H9 (cell line): ENCODE data around the gene PTN. TPM values are rescaled to one million over a fixed set of nuclear protein-coding genes. Genes with fewer than 3 reads are reported as not detected.

Source experiments
- DNase-seq: peaks from one replicate; pipeline ENCODE4 v3.0.0-alpha.2; 2017
- H2AFZ ChIP-seq: one replicate; pipeline ENCODE4 v1.6.1; 2013; ENCODE audit warnings: mild to moderate bottlenecking, low read length, control low read depth, moderate library complexity
- H2AK5ac ChIP-seq: 2 replicates; pipeline ENCODE4 v1.6.1; 2013; ENCODE audit warnings: low read length, control low read depth, mixed read lengths; ENCODE audit not compliant: insufficient read length
- H2BK120ac ChIP-seq: one replicate; pipeline ENCODE4 v1.6.1; 2013; ENCODE audit warnings: low read depth, mild to moderate bottlenecking, low read length, control low read depth, inconsistent platforms; ENCODE audit not compliant: poor library complexity, severe bottlenecking
- H2BK12ac ChIP-seq: 2 replicates; pipeline ENCODE4 v1.6.1; 2013; ENCODE audit warnings: low read length, control low read depth, mixed read lengths, low read depth; ENCODE audit not compliant: insufficient read length
- H2BK15ac ChIP-seq: 2 replicates; pipeline ENCODE4 v1.6.1; 2013; ENCODE audit warnings: low read depth, low read length, control low read depth
- H2BK20ac ChIP-seq: one replicate; pipeline ENCODE4 v1.6.1; 2013; ENCODE audit warnings: low read depth, mild to moderate bottlenecking, low read length, control low read depth, inconsistent platforms; ENCODE audit not compliant: poor library complexity, severe bottlenecking
- H2BK5ac ChIP-seq: 2 replicates; pipeline ENCODE4 v1.6.1; 2013; ENCODE audit warnings: low read length, control low read depth, mixed read lengths; ENCODE audit not compliant: insufficient read length
- H3K14ac ChIP-seq: 2 replicates; pipeline ENCODE4 v1.6.1; 2013; ENCODE audit warnings: low read length, control low read depth; ENCODE audit not compliant: insufficient read depth
- H3K18ac ChIP-seq: 2 replicates; pipeline ENCODE4 v1.6.1; 2013; ENCODE audit warnings: low read depth, mild to moderate bottlenecking, mixed read lengths, low read length, control low read depth; ENCODE audit not compliant: insufficient read length
- H3K23ac ChIP-seq: 2 replicates; pipeline ENCODE4 v1.6.1; 2013; ENCODE audit warnings: low read length, control low read depth, mixed read lengths, low read depth; ENCODE audit not compliant: insufficient read length
- H3K23me2 ChIP-seq: 2 replicates; pipeline ENCODE4 v1.6.1; 2013; ENCODE audit warnings: low read depth, mild to moderate bottlenecking, mixed read lengths, low read length, control low read depth; ENCODE audit not compliant: insufficient read length, poor library complexity, severe bottlenecking
- H3K27ac ChIP-seq: 2 replicates; pipeline ENCODE4 v1.5.1; 2013; ENCODE audit warnings: low read length, control low read depth, mixed read lengths, low read depth; ENCODE audit not compliant: insufficient read length
- H3K27me3 ChIP-seq: 2 replicates; pipeline ENCODE4 v1.6.1; 2013; ENCODE audit warnings: low read length, control low read depth, inconsistent platforms; ENCODE audit not compliant: insufficient read depth
- H3K4ac ChIP-seq: 2 replicates; pipeline ENCODE4 v1.6.1; 2013; ENCODE audit warnings: low read depth, mild to moderate bottlenecking, control low read depth, inconsistent platforms, low read length, moderate library complexity
- H3K4me1 ChIP-seq: 2 replicates; pipeline ENCODE4 v1.6.1; 2013; ENCODE audit warnings: low read length, control low read depth, inconsistent platforms; ENCODE audit not compliant: insufficient read depth
- H3K4me2 ChIP-seq: 2 replicates; pipeline ENCODE4 v1.6.1; 2013; ENCODE audit warnings: low read length, control low read depth, mixed read lengths; ENCODE audit not compliant: insufficient read length, insufficient read depth
- H3K56ac ChIP-seq: 2 replicates; pipeline ENCODE4 v1.6.1; 2013; ENCODE audit warnings: low read depth, mild to moderate bottlenecking, mixed read lengths, low read length, control low read depth; ENCODE audit not compliant: insufficient read length
- H3K79me1 ChIP-seq: 2 replicates; pipeline ENCODE4 v1.6.1; 2013; ENCODE audit warnings: low read depth, mild to moderate bottlenecking, moderate library complexity, low read length, control low read depth, inconsistent platforms; ENCODE audit not compliant: insufficient read depth, poor library complexity, severe bottlenecking
- H3K79me2 ChIP-seq: 2 replicates; pipeline ENCODE4 v1.6.1; 2013; ENCODE audit warnings: low read length, control low read depth, inconsistent platforms; ENCODE audit not compliant: insufficient read depth
- H3K9ac ChIP-seq: 2 replicates; pipeline ENCODE4 v1.6.1; 2013; ENCODE audit warnings: low read length, control low read depth, mixed read lengths; ENCODE audit not compliant: insufficient read length; ENCODE audit errors: extremely low read depth
- H3K9me3 ChIP-seq: one replicate; pipeline ENCODE4 v1.6.1; 2013; ENCODE audit warnings: low read depth, low read length, inconsistent platforms; ENCODE audit not compliant: control insufficient read depth
- H3T11ph ChIP-seq: one replicate; pipeline ENCODE4 v1.6.1; 2013; ENCODE audit warnings: mild to moderate bottlenecking, low read length, control low read depth, inconsistent platforms
- H4K20me1 ChIP-seq: one replicate; pipeline ENCODE4 v1.6.1; 2013; ENCODE audit not compliant: control insufficient read depth, insufficient read length, insufficient read depth
- H4K5ac ChIP-seq: 2 replicates; pipeline ENCODE4 v1.6.1; 2013; ENCODE audit warnings: low read depth, mild to moderate bottlenecking, mixed read lengths, low read length, control low read depth; ENCODE audit not compliant: insufficient read length
- H4K8ac ChIP-seq: replicated peaks from 2 replicates; pipeline ENCODE4 v1.6.1; 2013; ENCODE audit warnings: low read length, control low read depth, mixed read lengths, low read depth; ENCODE audit not compliant: insufficient read length
- H4K91ac ChIP-seq: 2 replicates; pipeline ENCODE4 v1.6.1; 2013; ENCODE audit warnings: low read depth, mild to moderate bottlenecking, moderate library complexity, mixed read lengths, low read length, control low read depth; ENCODE audit not compliant: insufficient read length
- H3K27ac Mint-ChIP-seq, 3 experiments: 2 replicates in 2 of 3; 3 replicates in 1 of 3; pipeline ENCODE4 v1.8.0; 2020 to 2021; ENCODE audit warnings: mixed read lengths in 3 of 3, mild to moderate bottlenecking in 1 of 3, moderate library complexity in 1 of 3
- H3K27me3 Mint-ChIP-seq: 2 replicates; pipeline ENCODE4 v1.8.0; 2021; ENCODE audit warnings: low read depth, mild to moderate bottlenecking, moderate library complexity, mixed read lengths
- H3K36me3 Mint-ChIP-seq, 3 experiments: 2 replicates in 2 of 3; 3 replicates in 1 of 3; pipeline ENCODE4 v1.8.0; 2020 to 2021; ENCODE audit warnings: low read depth in 3 of 3, mixed read lengths in 3 of 3; ENCODE audit not compliant: insufficient read depth in 1 of 3
- H3K4me1 Mint-ChIP-seq, 2 experiments: 2 replicates each; pipeline ENCODE4 v1.8.0; 2020; ENCODE audit warnings: mixed read lengths in 2 of 2
- H3K4me3 Mint-ChIP-seq, 2 experiments: 2 replicates in 1 of 2; 3 replicates in 1 of 2; pipeline ENCODE4 v1.8.0; 2020 to 2021; ENCODE audit warnings: mild to moderate bottlenecking in 2 of 2, mixed read lengths in 2 of 2, moderate library complexity in 1 of 2
- H3K9me3 Mint-ChIP-seq, 2 experiments: 2 replicates in 1 of 2; 3 replicates in 1 of 2; pipeline ENCODE4 v1.8.0; 2020; ENCODE audit warnings: mild to moderate bottlenecking in 2 of 2, mixed read lengths in 2 of 2, moderate library complexity in 1 of 2
- CTCF ChIP-seq: fragments of 200-600 bp; sonication (generic); conservative IDR thresholded peaks from 3 replicates; pipeline ENCODE4 v1.8.0; 2021; ENCODE audit warnings: antibody characterized with exemption, mild to moderate bottlenecking
- WGBS: extraction: QIAGEN DNeasy Blood & Tissue Kit; methylation state at CpG from one replicate; pipeline ENCODE4 v1.1.7; 2013; ENCODE audit warnings: missing lambda C conversion rate, low lambda C conversion rate, mixed read lengths; ENCODE audit not compliant: insufficient read length; ENCODE audit errors: extremely low coverage; 5-methylcytosine and 5-hydroxymethylcytosine counted together
- total RNA-seq: library from RNA; stranded (reverse); gene quantifications from 2 replicates; pipeline ENCODE4 v1.2.1, GENCODE V29; 2021

PTN gene
- total RNA-seq, 1 experiment from 2014 or later = 16.5 TPM

- H2BK120ac ChIP-seq = no peak overlapping the region
- WGBS = no CpG with 5 or more reads among the region's 2 CpGs
- no peaks in the 10 kb centered on the region for H3K27me3 Mint-ChIP-seq
Observed at GRCh38 chr7:137371616-137372015, 28.1 kb upstream of the PTN start.

More at GRCh38 chr7:137371616-137372015, 28.1 kb upstream of the PTN start:
- Histone ChIP-seq H2BK15ac (no peak overlapping the region), H3K79me2 (no peaks in the 10 kb centered on the region), H3K27ac (no peak overlapping the region), H3K9me3 (no peaks in the 10 kb centered on the region), H3K27me3 (no peaks in the 10 kb centered on the region), H2AK5ac (no peak overlapping the region), H3K4me2 (no peak overlapping the region), H4K5ac (no peak overlapping the region), H3K79me1 (no peaks in the 10 kb centered on the region), H2BK20ac (no peak overlapping the region), H3K23me2 (no peaks in the 10 kb centered on the region), H3K4ac (no peak overlapping the region), H3T11ph (no peak overlapping the region), H3K4me1 (no peaks in the 10 kb centered on the region), H3K18ac (no peak overlapping the region), H2BK12ac (no peak overlapping the region), H4K8ac (no peak overlapping the region), H4K20me1 (no peaks in the 10 kb centered on the region), H3K56ac (no peak overlapping the region), H2BK5ac (no peak overlapping the region), H3K14ac (no peak overlapping the region), H3K9ac (no peak overlapping the region), H4K91ac (no peak overlapping the region), H3K23ac (no peak overlapping the region), H2AFZ (no peak overlapping the region)
- no peak overlapping the region for H3K27ac Mint-ChIP-seq
- no peak for DNase-seq
- H3K4me1 Mint-ChIP-seq = peaks cover 3 to 7% of the 10 kb centered on the region in 2 experiments; a peak in 3 of 4 replicates
- peaks cover 0 to 33% of the 10 kb centered on the region in 2 experiments; a peak in 4 of 5 replicates for H3K9me3 Mint-ChIP-seq
- no peak for TF ChIP-seq CTCF
- H3K4me3 Mint-ChIP-seq = no peak overlapping the region
- peaks cover 3 to 12% (median 5%) of the 10 kb centered on the region in 3 experiments; a peak in 4 of 7 replicates for H3K36me3 Mint-ChIP-seq
